GM11168 (cell line): ENCODE measurements around the gene CCL19.

ENCODE experiments used
- in situ Hi-C: fragments of 300-500 bp; cut with MboI; formaldehyde crosslinking; loops from one replicate; pipeline ENCODE4 v1.12.0; 2022; ENCODE audit warnings: low sequenced_read_pairs; ENCODE audit not compliant: unreplicated experiment

Gene CCL19

DNA sequence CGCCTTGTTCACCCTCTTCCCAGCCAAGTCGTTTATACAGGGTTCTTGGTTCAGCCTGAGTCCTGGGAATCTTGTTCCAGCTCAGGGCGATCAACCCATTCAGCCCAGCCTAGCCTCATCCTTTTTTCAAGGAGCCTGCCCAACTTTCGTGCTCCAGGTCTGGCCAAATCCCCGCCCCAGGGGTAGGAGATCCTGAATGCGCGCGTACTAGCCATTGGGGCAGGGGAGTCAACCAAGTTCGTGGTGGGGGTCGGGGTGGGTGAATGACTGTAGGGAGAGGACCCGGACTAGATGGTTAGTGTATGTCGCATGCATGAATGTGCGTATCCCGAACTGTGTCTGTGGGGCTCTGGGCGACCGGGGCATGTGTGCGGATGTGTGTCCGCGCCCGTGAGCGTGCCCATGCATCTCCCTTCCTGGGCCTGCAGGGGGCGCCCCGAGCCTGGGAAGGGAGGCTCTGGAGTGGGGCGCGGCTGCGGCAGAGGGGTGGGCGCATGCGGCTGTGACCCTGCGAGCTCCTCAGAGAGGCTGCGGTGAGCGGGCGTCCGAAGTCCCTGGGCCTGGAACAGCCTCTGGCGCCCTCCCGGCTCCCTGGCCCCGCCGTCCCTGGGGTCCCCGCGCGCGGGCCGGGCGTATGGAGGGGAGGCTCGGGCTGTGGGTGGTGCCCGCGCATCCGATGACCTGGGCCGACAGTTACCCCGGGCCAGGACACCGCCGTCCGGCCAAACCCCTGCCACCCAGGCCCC lies 10.1 kb upstream of the CCL19 start:
- in situ Hi-C loops, result no loop called here

GRCh38 chr9:34694811-34695210 lies 3.7 kb upstream of the CCL19 start:
- in situ Hi-C loops, result no loop called here

DNA sequence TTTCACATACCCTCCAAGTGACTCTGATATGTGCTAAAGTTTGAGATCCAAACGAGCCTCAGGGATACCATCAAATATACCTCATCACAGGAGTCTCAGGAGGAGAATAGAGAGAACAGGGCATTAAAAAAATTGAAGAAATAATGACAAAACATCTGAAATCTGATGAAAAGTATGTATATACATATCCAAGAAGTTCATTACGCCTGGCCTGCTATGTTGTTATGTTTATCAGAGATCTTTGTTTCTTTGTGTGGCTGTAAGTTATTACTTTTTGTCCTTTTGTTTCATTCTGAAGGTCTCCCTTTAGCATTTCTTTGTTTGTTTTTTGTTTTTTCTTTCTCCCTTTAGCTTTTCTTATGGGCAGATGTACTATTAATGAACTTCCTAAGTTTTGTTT lies 2.5 kb upstream of the CCL19 start:
- in situ Hi-C loops, result no loop called here

GRCh38 chr9:34691936-34692315 lies 850 bp upstream of the CCL19 start:
- in situ Hi-C loops, result no loop called here

- in situ Hi-C loops, result no loop called here
Measured at GRCh38 chr9:34689512-34689911, 1.6 kb downstream of the CCL19 start.

DNA sequence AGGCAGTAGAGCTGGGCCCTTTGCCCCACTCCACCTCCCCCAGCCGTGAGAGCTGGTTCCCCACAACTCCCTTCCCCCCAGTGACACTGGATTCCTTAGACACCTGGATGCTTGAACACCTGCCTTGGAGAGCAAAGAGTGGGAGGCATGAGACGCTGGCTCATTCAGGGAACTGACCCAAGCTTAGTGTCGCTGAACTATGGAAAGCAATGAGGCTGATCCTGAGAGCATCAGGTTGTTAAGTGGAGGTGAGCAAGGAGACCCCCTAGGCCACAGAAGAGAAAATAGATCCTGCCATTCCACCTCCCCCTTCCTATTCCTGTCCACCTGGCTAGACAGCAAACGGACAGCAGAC lies 2.0 kb downstream of the CCL19 start:
- in situ Hi-C loops, result no loop called here

- in situ Hi-C loops, result no loop called here
Measured at GRCh38 chr9:34688329-34689115, 2.6 kb downstream of the CCL19 start.

- in situ Hi-C loops, result no loop called here
Measured at GRCh38 chr9:34687276-34688030, 3.6 kb downstream of the CCL19 start.

GRCh38 chr9:34686732-34687131 lies 4.3 kb downstream of the CCL19 start:
- in situ Hi-C loops, result no loop called here

- in situ Hi-C loops, result no loop called here
Measured at GRCh38 chr9:34686231-34686630, 4.8 kb downstream of the CCL19 start.

DNA sequence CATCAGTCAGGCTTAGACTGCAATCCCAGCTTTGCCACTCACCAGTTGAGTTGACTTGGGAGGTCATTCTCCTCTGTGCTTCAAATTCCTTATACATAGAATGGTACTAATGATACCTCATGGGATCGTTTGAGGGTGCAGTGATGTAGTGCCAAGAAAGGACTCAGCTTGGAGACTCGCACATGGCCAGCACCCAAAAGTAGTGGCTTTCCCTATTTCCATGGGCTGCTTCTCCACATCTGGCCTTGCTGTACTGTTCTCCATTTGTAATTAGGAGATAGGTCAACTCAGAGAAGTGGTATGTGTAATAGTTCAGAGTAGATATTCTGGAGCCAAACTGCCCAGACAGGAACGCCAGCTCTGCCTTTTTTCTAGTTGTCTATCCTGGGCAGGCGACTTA lies 5.5 kb downstream of the CCL19 start:
- in situ Hi-C loops, result no loop called here

- in situ Hi-C loops, result no loop called here
Measured at GRCh38 chr9:34684816-34685215, 6.3 kb downstream of the CCL19 start.

- in situ Hi-C loops, result no loop called here
Measured at GRCh38 chr9:34684145-34684544, 6.9 kb downstream of the CCL19 start.

- in situ Hi-C loops, result no loop called here
Measured at GRCh38 chr9:34675869-34676268, 15.2 kb downstream of the CCL19 start.

DNA sequence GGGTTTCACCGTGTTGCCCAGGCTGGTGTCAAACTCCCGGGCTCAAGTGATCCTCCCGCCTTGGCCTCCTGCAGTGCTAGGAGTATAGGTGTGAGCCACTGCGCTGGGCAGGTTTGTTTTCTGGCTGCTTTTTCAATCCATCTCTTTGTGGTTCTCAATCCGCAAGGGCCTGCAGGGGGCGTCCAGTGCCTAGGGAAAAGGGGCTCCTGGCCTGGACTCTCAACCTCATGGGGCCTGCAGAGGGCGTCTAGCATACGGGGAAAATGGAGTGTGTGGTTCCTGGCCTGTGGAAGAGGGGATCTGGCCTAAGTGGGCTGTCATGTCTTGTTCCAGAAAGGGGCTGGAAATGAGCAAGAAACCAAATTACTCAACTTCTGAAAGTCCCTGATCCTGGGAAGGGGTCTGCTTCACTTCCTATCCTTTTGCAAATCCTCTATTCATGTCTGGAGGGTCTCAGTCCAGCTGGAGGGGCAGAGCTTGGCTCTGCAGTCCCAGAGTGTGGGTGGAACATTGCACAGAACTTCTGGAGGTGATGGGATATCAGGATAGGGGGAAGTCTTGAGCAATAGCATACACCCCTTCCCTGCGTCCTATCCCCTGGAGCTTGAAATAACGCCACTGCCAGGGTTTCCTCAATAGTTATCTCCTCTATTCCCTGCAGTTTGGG lies 15.9 kb downstream of the CCL19 start:
- in situ Hi-C loops, result no loop called here

GRCh38 chr9:34674440-34674839 lies 16.6 kb downstream of the CCL19 start:
- in situ Hi-C loops, result no loop called here

DNA sequence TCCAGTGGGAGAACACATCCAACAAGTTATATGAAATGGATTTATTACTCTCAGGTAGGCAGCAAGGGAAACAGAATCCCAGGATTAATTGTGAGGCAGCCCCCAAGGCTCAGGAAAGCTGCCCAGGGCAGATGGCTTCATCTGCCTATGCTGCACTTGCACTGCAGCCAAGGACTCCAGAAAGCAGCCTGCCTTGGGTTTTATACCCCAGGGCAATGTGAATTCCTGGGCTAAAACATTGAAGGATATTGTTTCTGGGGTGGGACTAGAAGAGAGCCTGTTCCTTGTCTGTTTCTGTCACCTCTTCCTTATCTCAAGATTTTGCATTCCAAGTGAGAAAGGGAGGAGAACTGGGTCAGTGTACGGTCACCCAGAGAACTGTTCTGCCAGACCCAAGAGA lies 19.8 kb downstream of the CCL19 start:
- in situ Hi-C loops, result no loop called here

DNA sequence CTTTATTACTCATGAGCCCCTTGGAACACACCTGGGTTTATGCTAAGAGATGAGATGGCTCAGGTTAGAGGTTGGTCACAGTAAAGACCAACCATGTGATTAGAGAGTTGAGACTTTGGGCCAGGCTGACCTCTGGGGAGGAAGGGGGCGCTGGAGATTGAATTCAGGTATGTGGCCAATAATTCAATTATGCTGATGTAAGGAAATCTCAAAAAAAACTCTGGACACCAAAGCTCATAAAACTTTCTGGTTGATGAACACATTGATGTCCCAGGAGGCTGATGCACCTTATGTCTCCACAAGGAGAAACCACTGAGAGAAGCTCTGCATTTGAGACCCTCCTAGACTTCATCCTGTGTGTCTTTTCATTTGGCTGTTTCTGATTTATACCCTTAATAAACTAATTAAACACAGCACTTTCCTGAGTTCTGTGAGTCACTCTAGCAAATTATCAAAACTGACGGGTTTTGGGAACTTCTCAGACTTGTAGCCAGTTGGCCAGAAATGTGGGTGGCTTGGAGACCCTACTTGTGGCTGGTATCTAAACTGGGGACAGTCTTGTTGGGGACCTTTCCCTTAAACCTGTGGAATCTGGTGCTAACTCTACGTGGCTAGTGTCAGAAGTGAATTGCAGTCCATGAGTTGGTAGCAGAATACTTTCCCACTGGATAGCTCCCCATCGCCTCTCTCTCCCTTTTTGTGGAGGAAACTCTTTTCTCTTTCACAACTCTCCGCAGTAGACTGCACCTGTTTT lies 21.1 kb downstream of the CCL19 start:
- in situ Hi-C loops, result no loop called here

DNA sequence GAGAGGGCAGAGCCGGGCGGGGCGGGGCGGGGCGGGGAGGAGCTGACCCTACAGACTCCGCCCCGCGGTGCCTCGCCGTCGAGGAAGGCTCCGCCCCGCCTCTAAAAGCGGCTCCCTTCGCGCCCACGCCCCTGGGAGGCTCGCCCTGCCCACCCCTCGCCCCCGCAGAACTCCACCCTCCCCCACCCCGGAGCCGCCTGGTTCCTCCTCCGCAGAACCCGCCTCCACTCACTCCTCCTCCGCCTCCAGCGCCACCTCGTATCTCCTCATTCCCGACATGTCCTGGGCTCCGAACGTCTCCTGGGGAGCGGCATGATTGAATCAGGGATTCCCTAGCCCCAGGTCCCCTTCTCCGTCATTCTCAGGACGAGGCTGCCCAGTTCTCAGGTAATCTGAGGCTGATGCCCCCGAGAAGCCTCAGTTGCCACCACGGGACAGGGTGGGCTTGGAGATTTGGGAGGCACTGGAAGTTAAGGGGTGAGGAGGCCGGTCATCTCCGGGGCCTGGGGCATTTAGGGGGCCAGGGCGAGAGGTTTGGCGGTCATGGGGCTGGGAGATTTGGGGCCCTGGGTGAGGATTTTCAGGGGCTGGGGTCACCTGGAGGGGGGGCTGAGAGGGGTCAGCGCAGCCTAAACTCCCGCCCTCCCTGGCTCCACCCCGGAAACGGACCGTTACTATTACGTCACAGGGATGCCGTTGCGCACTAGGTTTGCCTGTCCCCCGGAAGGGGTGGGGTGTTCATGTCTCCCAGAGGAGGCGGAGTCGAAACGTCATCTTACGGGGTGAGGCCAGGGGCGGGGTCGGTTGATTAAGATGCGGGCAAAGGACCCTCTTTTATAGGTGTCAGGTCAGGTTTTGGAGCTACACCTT lies 25.5 kb downstream of the CCL19 start:
- in situ Hi-C loops, result no loop called here
